Stimulated activated CD4-positive, alpha-beta T cell treated with anti-CD3 and anti-CD28 coated beads, Interleukin-1b, Interleukin-23, amount 100 ng/mL, for 48 hours (primary cell): Measurements from ENCODE around the gene CT45A6.
"Not testable (repeated sequence)": the region's sequence is repeated elsewhere in the genome, so short reads cannot be mapped to it uniquely, and the experiment has no call there.

ENCODE experiments used
- DNase-seq: peaks from one replicate; pipeline ENCODE4 v3.0.0-alpha.2; 2020

The CT45A6 gene, protein sequence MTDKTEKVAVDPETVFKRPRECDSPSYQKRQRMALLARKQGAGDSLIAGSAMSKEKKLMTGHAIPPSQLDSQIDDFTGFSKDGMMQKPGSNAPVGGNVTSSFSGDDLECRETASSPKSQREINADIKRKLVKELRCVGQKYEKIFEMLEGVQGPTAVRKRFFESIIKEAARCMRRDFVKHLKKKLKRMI

GRCh38 chrX:135802687-135803086 is at the start of gene CT45A6:
Gene CT45A6, minus strand, starts transcription at chrX:135802787. Its CDS starts 3,794 bp downstream, at chrX:135798993.
- not testable (repeated sequence) for DNase-seq

DNA sequence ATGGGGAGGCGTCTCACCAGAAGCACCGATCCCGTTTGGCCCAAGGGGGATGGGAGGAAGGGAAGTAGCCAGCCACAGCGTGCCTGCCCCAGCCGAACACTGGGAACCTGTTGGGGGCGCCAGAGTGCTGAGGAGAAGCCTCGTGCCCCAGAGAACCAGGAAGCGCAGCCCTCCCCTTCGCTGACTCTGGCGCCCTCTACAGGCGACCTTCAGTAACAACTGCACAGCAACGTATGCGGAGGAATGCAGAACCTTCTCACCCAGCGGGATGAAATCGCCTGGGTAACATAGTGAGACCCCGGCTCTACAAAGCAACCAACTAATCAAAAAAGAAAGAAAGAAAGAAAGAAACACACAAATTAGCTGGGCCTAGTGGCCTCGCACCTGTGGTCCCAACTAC is 34.6 kb upstream of the CT45A6 start, which contains the start of gene CT45A7:
Gene CT45A7, minus strand, starts transcription at position 101 of the 400 bp plus-strand sequence. CDS start 3,747 bp downstream, outside the sequence.
- not testable (repeated sequence) for DNase-seq

- not testable (repeated sequence) for DNase-seq
Observed at GRCh38 chrX:135819912-135820311, 17.3 kb upstream of the CT45A6 start, which contains the start of gene CT45A2. Gene CT45A2, minus strand, starts transcription at chrX:135820012. Its CDS starts 3,747 bp downstream, at chrX:135816265.

GRCh38 chrX:135785403-135785802 is 17.2 kb downstream of the CT45A6 start, which contains the start of gene CT45A5:
Gene CT45A5, minus strand, starts transcription at chrX:135785503. Its CDS starts 3,774 bp downstream, at chrX:135781729.
- DNase-seq = not testable (repeated sequence)

DNA sequence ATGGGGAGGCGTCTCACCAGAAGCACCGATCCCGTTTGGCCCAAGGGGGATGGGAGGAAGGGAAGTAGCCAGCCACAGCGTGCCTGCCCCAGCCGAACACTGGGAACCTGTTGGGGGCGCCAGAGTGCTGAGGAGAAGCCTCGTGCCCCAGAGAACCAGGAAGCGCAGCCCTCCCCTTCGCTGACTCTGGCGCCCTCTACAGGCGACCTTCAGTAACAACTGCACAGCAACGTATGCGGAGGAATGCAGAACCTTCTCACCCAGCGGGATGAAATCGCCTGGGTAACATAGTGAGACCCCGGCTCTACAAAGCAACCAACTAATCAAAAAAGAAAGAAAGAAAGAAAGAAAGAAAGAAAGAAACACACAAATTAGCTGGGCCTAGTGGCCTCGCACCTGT is 34.5 kb downstream of the CT45A6 start, which contains the start of gene CT45A3:
Gene CT45A3, minus strand, starts transcription at position 101 of the 400 bp plus-strand sequence. CDS start 3,747 bp downstream, outside the sequence.
- DNase-seq = not testable (repeated sequence)

- not testable (repeated sequence) for DNase-seq
Observed at GRCh38 chrX:135744739-135745138, 57.8 kb downstream of the CT45A6 start.
